ENCODE data around the gene PRICKLE3.
A peak's percentile ranks its signal among the peaks of the same experiment; 100 is the strongest.

PRICKLE3 gene, protein sequence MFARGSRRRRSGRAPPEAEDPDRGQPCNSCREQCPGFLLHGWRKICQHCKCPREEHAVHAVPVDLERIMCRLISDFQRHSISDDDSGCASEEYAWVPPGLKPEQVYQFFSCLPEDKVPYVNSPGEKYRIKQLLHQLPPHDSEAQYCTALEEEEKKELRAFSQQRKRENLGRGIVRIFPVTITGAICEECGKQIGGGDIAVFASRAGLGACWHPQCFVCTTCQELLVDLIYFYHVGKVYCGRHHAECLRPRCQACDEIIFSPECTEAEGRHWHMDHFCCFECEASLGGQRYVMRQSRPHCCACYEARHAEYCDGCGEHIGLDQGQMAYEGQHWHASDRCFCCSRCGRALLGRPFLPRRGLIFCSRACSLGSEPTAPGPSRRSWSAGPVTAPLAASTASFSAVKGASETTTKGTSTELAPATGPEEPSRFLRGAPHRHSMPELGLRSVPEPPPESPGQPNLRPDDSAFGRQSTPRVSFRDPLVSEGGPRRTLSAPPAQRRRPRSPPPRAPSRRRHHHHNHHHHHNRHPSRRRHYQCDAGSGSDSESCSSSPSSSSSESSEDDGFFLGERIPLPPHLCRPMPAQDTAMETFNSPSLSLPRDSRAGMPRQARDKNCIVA

DNA sequence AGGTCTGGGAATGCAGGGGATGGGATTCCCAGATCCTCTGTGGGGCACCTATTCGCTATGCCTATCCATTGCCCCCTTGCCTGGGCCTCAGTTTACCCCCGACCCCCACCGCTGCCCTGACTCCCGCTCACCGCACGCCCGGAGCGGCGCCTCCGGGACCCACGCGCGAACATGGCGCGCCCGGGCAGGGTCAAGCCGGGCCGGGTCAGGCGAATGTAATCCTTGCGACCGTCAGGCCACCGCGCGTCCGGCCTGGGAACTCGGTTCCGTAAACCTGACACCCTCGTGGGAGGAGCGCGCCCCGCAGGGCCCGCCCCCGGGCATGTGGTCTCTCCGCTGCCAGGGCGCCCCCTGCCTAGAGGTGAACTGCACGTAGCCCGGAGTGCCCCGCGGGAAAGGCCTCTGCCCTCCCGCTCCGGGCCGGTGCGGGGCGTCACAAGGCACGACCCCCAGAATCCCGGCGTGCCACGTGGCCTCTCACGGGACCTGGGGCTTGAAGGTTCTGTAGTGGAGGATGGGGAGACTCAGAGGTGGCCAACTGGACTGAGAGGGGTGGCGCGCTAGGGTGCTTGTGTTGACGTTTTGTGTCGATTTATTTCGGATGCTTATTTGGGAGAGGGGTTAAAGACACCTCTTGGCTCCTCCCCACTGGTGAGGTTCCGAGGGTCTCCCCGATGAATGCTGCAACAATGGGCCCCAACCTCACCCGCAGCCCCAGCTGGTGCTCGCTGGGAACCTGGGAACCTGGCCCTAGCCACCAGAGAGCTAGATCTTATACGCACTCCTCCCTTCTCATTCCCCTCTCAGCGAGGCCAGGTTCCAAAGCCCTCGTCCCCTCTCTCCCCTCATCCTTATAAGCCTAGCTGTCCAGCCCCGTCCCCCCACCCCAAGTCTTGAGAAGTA lies at the start of gene PRICKLE3:
PRICKLE3 (minus strand) TSS at position 249 of the 903 bp plus-strand sequence; CDS start at position 173, 76 bp downstream.
- peak; percentile 66 for DNase-seq (ENCODE audit: low read depth)

DNA sequence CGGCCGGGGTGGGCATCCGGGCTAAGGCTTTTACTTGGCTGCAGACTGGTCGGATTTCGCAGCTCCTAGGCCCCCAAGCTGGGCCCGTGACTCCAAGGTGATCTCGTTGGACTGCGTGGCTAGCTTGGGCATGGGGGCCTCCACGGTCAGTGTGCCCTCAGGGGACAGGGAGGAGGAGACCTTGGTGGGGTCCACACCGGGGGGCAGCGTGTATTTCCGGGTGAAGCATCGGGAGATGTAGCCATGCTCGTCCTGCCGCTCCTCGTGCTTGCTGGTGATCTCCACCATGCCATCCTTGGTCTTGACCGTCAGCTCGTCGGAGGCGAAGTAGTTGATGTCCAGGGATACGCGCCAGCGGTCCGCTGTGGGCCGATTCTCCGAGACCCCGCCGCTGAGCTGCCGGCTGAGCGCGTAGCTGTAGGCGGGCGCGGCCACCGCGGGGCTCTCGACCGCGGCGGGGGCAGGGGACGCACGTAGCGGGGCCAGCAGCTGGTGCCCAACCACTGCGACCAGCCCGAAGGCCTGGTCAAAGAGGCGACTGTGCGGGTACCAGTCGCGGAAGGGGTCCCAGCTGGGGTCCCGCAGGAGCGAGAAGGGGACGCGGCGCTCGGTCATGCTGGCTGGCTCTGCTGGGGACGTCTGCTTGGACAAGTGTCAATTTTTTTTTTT lies 47.8 kb upstream of the PRICKLE3 start:
- DNase-seq (ENCODE audit: low read depth): no peak

- DNase-seq (ENCODE audit: low read depth): no peak
Measured at GRCh38 chrX:49233176-49233575, 47.0 kb upstream of the PRICKLE3 start, which contains the start of gene CACNA1F. TSS of gene CACNA1F (minus strand) at chrX:49233340. CDS start at chrX:49233309, 31 bp downstream.

- no peak for DNase-seq (ENCODE audit: low read depth)
Measured at GRCh38 chrX:49232525-49232924, 46.4 kb upstream of the PRICKLE3 start.

DNA sequence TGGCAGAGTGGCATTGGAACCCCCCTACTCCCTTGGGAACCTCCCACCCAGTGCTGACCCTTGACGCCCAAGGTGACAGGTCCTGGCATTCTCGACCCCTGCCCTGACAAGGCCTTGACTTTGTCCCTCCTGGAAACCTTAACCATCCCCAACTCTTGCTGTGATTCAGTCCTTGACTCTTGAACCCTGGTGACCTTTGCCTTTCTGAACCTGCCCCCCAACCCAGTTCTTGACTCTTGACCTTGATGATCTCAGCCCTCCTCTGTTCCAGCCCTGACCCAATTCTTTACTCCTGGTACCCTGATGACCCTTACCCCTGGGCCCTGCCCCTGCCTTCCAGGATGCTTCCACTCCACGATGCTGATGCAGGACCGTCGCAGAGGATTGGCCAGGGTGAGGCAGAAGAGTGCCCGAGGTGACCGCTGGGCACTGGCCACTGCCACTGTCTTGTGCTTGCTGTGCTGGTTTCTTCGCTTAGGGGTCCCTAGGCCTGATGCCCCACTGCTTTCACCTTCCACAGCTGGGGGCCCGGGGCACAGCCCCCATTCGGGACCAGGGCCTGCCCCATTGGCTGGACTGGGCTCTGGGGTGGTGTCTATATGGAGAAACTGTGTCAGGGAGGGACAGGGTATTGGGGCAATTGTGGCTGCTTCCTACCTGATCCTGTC lies 45.3 kb upstream of the PRICKLE3 start:
- DNase-seq (ENCODE audit: low read depth): no peak

- peak; percentile 28 for DNase-seq (ENCODE audit: low read depth)
Measured at GRCh38 chrX:49230500-49231232, 44.5 kb upstream of the PRICKLE3 start.

- DNase-seq (ENCODE audit: low read depth): no peak
Measured at GRCh38 chrX:49228185-49228584, 42.0 kb upstream of the PRICKLE3 start.

DNA sequence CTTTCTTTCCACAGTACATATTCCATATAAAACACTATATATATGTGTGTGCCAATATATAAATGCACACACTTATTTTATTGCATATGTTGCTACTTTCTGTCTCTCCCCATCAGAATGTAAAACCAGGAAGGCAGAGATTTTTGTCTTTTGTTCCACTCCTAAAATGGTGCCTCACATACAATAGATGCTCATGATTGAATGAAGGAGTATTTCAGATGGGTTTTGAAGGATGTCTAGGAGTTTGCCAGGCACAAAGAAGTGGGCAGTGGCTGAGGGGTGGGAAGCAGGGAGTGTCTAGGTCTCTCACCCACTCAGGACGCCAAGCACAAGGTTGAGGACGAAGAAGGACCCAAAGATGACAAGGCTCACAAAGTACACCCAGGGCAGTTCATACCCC lies 41.6 kb upstream of the PRICKLE3 start:
- DNase-seq (ENCODE audit: low read depth): no peak

GRCh38 chrX:49226946-49227345 lies 40.8 kb upstream of the PRICKLE3 start:
- DNase-seq (ENCODE audit: low read depth): no peak

DNA sequence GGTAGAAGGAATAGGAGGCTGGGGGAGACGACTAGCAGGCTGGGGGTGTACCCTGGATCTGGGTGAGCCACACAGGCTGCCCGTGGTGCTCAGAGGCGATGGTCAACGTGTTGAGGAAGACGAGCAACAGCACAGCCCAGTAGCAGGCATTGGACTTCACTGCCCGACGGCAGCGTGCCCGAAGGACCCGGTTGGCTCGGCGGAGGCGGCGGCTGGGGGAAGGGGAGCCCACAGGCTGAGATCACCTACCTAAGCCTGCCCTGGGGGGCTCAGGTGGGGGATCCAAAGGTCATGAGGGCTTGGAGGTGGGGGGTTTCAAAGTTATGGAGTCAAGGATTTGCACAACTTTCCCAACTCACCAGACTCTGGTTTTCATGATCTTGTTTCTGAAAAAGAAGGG lies 39.7 kb upstream of the PRICKLE3 start:
- DNase-seq (ENCODE audit: low read depth): no peak

DNA sequence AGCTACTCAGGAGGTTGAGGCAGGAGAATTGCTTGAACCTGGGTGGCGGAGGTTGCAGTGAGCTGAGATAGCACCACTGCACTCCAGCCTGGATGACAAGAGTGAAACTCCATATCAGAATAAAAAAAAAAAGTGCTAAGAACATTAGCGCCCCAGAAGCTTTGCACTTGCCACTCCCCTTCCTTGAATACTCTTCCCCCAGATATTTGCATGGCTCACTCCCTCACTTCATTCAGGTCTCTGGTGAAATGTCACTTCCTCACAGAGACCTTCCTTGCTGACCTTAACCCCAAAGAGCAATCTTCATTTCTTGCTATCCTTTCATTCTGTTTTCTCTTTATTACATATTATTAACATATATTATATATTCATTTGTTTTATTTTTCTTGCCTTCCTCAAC lies 35.7 kb upstream of the PRICKLE3 start:
- no peak for DNase-seq (ENCODE audit: low read depth)

GRCh38 chrX:49220100-49220499 lies 33.9 kb upstream of the PRICKLE3 start:
- no peak for DNase-seq (ENCODE audit: low read depth)

DNA sequence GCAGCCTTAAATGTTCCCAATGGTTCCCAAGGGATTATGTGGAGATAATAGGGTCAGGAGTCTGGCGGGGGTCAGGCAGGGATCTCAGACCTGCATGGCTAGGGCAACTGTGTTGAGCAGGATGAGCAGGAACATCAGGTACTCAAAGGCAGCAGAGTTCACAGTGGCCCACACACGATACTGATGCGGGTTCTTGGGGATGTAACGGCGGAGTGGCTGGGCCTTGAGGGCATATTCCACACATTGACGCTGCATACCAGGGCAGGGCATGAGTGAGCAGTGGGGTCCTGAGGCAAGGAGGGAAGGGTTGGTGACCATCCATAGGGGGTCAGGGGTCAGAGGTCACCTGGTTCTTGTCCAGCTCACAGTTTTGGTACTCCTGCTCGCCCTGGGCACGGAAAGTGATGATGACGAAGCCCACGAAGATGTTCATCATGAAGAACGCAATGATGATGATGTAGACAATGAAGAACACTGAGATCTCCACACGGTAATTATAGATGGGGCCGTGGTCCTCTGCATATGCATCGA lies 28.9 kb upstream of the PRICKLE3 start:
- DNase-seq (ENCODE audit: low read depth): no peak

DNA sequence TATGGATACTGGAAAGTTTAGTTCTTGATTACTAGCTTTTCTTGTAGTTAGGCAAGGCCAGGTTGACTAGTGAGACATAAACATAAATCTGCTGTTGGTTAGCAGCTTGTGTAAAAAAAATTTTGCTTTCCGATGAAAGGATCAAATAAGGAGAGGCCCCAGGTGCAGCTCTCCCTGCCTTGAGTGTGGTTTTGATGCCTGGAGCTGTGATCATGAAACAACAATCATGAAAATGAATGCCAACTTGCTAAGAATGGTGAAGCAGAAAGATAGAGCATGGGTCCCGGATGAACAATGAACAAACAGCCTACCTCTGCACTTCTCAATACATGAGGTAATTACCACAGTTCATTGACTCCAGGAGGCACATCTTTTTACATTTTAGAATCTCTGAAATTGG lies 28.2 kb upstream of the PRICKLE3 start:
- no peak for DNase-seq (ENCODE audit: low read depth)

GRCh38 chrX:49212861-49213260 lies 26.7 kb upstream of the PRICKLE3 start:
- no peak for DNase-seq (ENCODE audit: low read depth)

GRCh38 chrX:49212209-49212608 lies 26.0 kb upstream of the PRICKLE3 start:
- DNase-seq (ENCODE audit: low read depth): no peak

DNA sequence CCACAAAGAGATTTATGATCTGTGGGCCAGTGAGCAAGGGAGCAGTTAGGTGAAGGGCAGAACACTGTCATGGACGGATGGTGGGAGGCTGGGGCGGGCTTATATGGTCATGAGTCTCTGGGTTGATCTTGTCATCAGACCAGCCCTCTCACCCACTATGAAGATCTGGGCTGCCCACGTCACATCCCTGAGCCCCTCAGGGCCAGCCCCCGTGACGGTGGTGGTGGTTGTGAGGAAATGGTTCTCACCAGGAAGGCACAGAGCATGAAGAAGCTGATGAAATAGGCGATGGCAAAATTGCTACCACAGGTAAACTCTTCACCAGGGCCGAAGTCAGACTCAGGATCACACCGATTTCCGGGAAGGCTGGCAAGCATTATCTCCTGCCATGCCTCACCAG lies 24.9 kb upstream of the PRICKLE3 start:
- DNase-seq (ENCODE audit: low read depth): no peak

- DNase-seq (ENCODE audit: low read depth): no peak
Measured at GRCh38 chrX:49210406-49210805, 24.2 kb upstream of the PRICKLE3 start.

- no peak for DNase-seq (ENCODE audit: low read depth)
Measured at GRCh38 chrX:49209434-49210251, 23.5 kb upstream of the PRICKLE3 start.

DNA sequence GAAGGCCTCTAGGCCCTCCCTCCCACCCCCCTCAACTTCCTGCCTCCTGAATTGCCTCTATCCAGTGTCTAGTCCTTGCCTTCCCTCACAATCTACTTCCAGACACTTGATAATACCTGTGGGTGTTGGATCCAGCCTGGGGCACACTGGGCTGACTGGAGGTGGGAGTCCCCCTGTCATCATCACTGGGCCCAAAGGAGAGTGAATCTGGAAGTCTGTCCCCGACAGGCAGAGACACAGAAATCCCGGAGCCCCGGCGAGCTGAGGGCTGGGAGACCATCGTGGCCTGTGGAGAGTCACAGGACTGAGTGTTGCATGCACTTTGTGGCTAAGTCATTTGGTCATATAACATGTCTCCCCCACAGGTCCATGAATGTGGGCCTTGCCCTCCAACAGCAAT lies 22.2 kb upstream of the PRICKLE3 start:
- no peak for DNase-seq (ENCODE audit: low read depth)

Data from activated T-cell treated with anti-CD3 and anti-CD28 coated beads for 1 hour (primary cell).